ENCODE data around the gene PAX2. TPM values are rescaled to one million over a fixed set of nuclear protein-coding genes. Genes with fewer than 3 reads are reported as not detected.
A peak's percentile ranks its signal among the peaks of the same experiment; 100 is the strongest.

The PAX2 gene
- total and polyA plus RNA-seq, 4 donors = not detected

DNA sequence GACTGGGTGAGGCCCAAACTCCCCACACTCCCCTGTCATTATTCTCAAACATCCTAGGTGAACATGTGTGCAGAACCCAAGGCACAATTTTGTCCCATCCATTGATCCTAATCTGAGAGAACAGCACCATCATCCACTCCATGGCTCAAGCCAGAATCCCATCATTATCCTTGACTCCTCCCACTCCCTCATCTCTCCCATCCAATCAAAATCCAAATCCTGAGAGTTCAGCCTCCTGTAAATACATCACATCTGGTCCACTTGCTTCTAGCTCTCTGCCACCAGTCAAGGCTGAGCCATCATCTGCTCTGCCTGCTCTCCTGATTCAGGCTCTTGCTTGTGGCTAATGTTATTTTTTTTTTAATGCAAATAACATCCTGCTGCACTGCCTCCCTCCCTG, 91.5 kb downstream of the PAX2 start:
- no peaks in the 10 kb centered on the region for H3K4me1 ChIP-seq (ENCODE audit: control insufficient read depth in 4 of 4, insufficient read depth in 4 of 4, low read length in 3 of 4)
- TF ChIP-seq, protein P1, sequence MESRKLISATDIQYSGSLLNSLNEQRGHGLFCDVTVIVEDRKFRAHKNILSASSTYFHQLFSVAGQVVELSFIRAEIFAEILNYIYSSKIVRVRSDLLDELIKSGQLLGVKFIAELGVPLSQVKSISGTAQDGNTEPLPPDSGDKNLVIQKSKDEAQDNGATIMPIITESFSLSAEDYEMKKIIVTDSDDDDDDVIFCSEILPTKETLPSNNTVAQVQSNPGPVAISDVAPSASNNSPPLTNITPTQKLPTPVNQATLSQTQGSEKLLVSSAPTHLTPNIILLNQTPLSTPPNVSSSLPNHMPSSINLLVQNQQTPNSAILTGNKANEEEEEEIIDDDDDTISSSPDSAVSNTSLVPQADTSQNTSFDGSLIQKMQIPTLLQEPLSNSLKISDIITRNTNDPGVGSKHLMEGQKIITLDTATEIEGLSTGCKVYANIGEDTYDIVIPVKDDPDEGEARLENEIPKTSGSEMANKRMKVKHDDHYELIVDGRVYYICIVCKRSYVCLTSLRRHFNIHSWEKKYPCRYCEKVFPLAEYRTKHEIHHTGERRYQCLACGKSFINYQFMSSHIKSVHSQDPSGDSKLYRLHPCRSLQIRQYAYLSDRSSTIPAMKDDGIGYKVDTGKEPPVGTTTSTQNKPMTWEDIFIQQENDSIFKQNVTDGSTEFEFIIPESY (IDR thresholded peaks at IDR 0.05) = no peak
- TF ChIP-seq, protein P2, sequence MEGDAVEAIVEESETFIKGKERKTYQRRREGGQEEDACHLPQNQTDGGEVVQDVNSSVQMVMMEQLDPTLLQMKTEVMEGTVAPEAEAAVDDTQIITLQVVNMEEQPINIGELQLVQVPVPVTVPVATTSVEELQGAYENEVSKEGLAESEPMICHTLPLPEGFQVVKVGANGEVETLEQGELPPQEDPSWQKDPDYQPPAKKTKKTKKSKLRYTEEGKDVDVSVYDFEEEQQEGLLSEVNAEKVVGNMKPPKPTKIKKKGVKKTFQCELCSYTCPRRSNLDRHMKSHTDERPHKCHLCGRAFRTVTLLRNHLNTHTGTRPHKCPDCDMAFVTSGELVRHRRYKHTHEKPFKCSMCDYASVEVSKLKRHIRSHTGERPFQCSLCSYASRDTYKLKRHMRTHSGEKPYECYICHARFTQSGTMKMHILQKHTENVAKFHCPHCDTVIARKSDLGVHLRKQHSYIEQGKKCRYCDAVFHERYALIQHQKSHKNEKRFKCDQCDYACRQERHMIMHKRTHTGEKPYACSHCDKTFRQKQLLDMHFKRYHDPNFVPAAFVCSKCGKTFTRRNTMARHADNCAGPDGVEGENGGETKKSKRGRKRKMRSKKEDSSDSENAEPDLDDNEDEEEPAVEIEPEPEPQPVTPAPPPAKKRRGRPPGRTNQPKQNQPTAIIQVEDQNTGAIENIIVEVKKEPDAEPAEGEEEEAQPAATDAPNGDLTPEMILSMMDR (IDR thresholded peaks at IDR 0.05; ENCODE audit: low read depth, low read length, missing input control) = no peak
- TF ChIP-seq JUND (IDR thresholded peaks at IDR 0.05) = no peak
- no peak for TF ChIP-seq MAX (IDR thresholded peaks at IDR 0.05)
- peaks cover 0 to 10% (median 2%) of the 10 kb centered on the region in 4 donors for H3K27me3 ChIP-seq (ENCODE audit: control insufficient read depth in 4 of 4, insufficient read depth in 4 of 4, low read length in 3 of 4)
- no peaks in the 10 kb centered on the region for H3K9me3 ChIP-seq (ENCODE audit: control insufficient read depth in 4 of 4, low read length in 3 of 4)
- no peak for DNase-seq (ENCODE audit: low spot score)
- H3K4me3 ChIP-seq (ENCODE audit: low read depth in 1 of 3, low read length in 3 of 3) = no peak overlapping the region
- no peak overlapping the region for H3K9ac ChIP-seq (ENCODE audit: low read depth in 1 of 2, low read length in 2 of 2)
- no peak overlapping the region for H3K27ac ChIP-seq (ENCODE audit: low read depth in 1 of 2, low read length in 2 of 2)
- H3K36me3 ChIP-seq (ENCODE audit: control insufficient read depth in 4 of 4, insufficient read depth in 3 of 4, low read depth in 1 of 4, low read length in 3 of 4) = no peaks in the 10 kb centered on the region

GRCh38 chr10:100837300-100837699, 91.9 kb downstream of the PAX2 start:
- Histone ChIP-seq H3K36me3 (ENCODE audit: control insufficient read depth in 4 of 4, insufficient read depth in 3 of 4, low read depth in 1 of 4, low read length in 3 of 4) (no peaks in the 10 kb centered on the region), H3K4me1 (ENCODE audit: control insufficient read depth in 4 of 4, insufficient read depth in 4 of 4, low read length in 3 of 4) (no peaks in the 10 kb centered on the region), H3K4me3 (ENCODE audit: low read depth in 1 of 3, low read length in 3 of 3) (no peak overlapping the region), H3K27ac (ENCODE audit: low read depth in 1 of 2, low read length in 2 of 2) (no peak overlapping the region), H3K9me3 (ENCODE audit: control insufficient read depth in 4 of 4, low read length in 3 of 4) (no peaks in the 10 kb centered on the region), H3K27me3 (ENCODE audit: control insufficient read depth in 4 of 4, insufficient read depth in 4 of 4, low read length in 3 of 4) (peaks cover 0 to 10% (median 2%) of the 10 kb centered on the region in 4 donors), H3K9ac (ENCODE audit: low read depth in 1 of 2, low read length in 2 of 2) (no peak overlapping the region)
- 35% methylated on average over 3 of the region's 3 CpGs for WGBS
- DNase-seq (ENCODE audit: low spot score) = no peak
- TF ChIP-seq HNF4A (conservative IDR thresholded peaks at IDR 0.05) (peak; percentile 49 to 83), FOXA1 (IDR thresholded peaks at IDR 0.05) (no peak)

GRCh38 chr10:100838986-100839385, 93.6 kb downstream of the PAX2 start:
- no peak for DNase-seq (ENCODE audit: low spot score)
- Histone ChIP-seq H3K27ac (ENCODE audit: low read depth in 1 of 2, low read length in 2 of 2) (no peak overlapping the region), H3K36me3 (ENCODE audit: control insufficient read depth in 4 of 4, insufficient read depth in 3 of 4, low read depth in 1 of 4, low read length in 3 of 4) (no peaks in the 10 kb centered on the region), H3K27me3 (ENCODE audit: control insufficient read depth in 4 of 4, insufficient read depth in 4 of 4, low read length in 3 of 4) (peaks cover 0 to 8% (median 1%) of the 10 kb centered on the region in 4 donors), H3K4me3 (ENCODE audit: low read depth in 1 of 3, low read length in 3 of 3) (no peak overlapping the region), H3K4me1 (ENCODE audit: control insufficient read depth in 4 of 4, insufficient read depth in 4 of 4, low read length in 3 of 4) (no peaks in the 10 kb centered on the region), H3K9me3 (ENCODE audit: control insufficient read depth in 4 of 4, low read length in 3 of 4) (no peaks in the 10 kb centered on the region), H3K9ac (ENCODE audit: low read depth in 1 of 2, low read length in 2 of 2) (no peak overlapping the region)
- WGBS = 82% methylated on average over 3 of the region's 3 CpGs
- TF ChIP-seq, protein P1 (IDR thresholded peaks at IDR 0.05) = no peak
- TF ChIP-seq HNF4A (conservative IDR thresholded peaks at IDR 0.05) = no peak
- TF ChIP-seq JUND (IDR thresholded peaks at IDR 0.05) = no peak
- no peak for TF ChIP-seq RXRA (IDR thresholded peaks at IDR 0.05)
- TF ChIP-seq, protein P2 (IDR thresholded peaks at IDR 0.05; ENCODE audit: low read depth, low read length, missing input control) = no peak
- TF ChIP-seq REST (IDR thresholded peaks at IDR 0.05) = no peak
- TF ChIP-seq HNF4G (IDR thresholded peaks at IDR 0.05) = no peak
- no peak for TF ChIP-seq FOXA1 (IDR thresholded peaks at IDR 0.05)
- no peak for TF ChIP-seq EGR1 (IDR thresholded peaks at IDR 0.05; ENCODE audit: low read depth in 2 of 2)
- no peak for TF ChIP-seq RAD21 (IDR thresholded peaks at IDR 0.05)
- TF ChIP-seq TAF1 (conservative IDR thresholded peaks at IDR 0.05) = no peak
- no peak for TF ChIP-seq SP1 (IDR thresholded peaks at IDR 0.05)
- no peak for TF ChIP-seq YY1 (IDR thresholded peaks at IDR 0.05)
- TF ChIP-seq, protein P3, sequence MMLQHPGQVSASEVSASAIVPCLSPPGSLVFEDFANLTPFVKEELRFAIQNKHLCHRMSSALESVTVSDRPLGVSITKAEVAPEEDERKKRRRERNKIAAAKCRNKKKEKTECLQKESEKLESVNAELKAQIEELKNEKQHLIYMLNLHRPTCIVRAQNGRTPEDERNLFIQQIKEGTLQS (IDR thresholded peaks at IDR 0.05) = no peak
- TF ChIP-seq NR2F2 (IDR thresholded peaks at IDR 0.05) = no peak

All from liver (tissue), 9 donors.